Measurements from ENCODE around the gene PGAP3. TPM values are rescaled to one million over a fixed set of nuclear protein-coding genes. Genes with fewer than 3 reads are reported as not detected.

The PGAP3 gene
- polyA plus RNA-seq, 3 donors, result 8.3 to 19.3 (median 9.2) TPM

GRCh38 chr17:39697961-39698360 is 10.1 kb upstream of the PGAP3 start:
- Histone ChIP-seq H4K20me1 (ENCODE audit: insufficient read depth, low read length) (no peaks in the 10 kb centered on the region), H3K79me2 (ENCODE audit: insufficient read depth, low read length) (no peaks in the 10 kb centered on the region), H3K4me1 (ENCODE audit: control insufficient read depth in 1 of 2, insufficient read depth in 2 of 2, low read length in 2 of 2) (no peaks in the 10 kb centered on the region), H3K27ac (ENCODE audit: low read depth in 1 of 2, low read length in 2 of 2) (no peak overlapping the region), H3K4me3 (replicated peaks in 1 of 3; ENCODE audit: low read depth in 2 of 3, low read length in 3 of 3) (no peak overlapping the region), H3K9ac (ENCODE audit: insufficient read depth, low read length, poor library complexity, severe bottlenecking) (no peak overlapping the region), H3K9me3 (replicated peaks in 1 of 2; ENCODE audit: control insufficient read depth in 1 of 2, insufficient read depth in 1 of 2, low read length in 2 of 2) (peaks cover 0 to 19% of the 10 kb centered on the region in 2 donors), H3K4me2 (replicated peaks; ENCODE audit: extremely low read depth, low read length, poor library complexity, severe bottlenecking) (no peak overlapping the region), H3K36me3 (replicated peaks in 1 of 2; ENCODE audit: control insufficient read depth in 1 of 2, insufficient read depth in 2 of 2, low read length in 2 of 2) (no peaks in the 10 kb centered on the region), H2AFZ (ENCODE audit: insufficient read depth, low read depth, low read length, poor library complexity, severe bottlenecking) (no peak overlapping the region), H3K27me3 (ENCODE audit: control insufficient read depth in 2 of 2, insufficient read depth in 2 of 2, low read length in 2 of 2) (peaks cover 29 to 45% of the 10 kb centered on the region in 2 donors)
- no peak overlapping the region for H3K27ac Mint-ChIP-seq
- peaks cover 4% of the 10 kb centered on the region for H3K4me1 Mint-ChIP-seq
- peaks cover 3 to 7% of the 10 kb centered on the region in 2 donors for H3K36me3 Mint-ChIP-seq
- no peak for DNase-seq
- peaks cover 0 to 12% (median 5%) of the 10 kb centered on the region in 7 donors for H3K9me3 Mint-ChIP-seq
- WGBS (ENCODE audit: insufficient coverage), result no CpG with 5 or more reads among the region's 5 CpGs
- no peak overlapping the region for H3K4me3 Mint-ChIP-seq
- no peak for TF ChIP-seq CTCF (IDR thresholded peaks at IDR 0.05)
- peaks cover 40 to 53% (median 47%) of the 10 kb centered on the region in 3 donors for H3K27me3 Mint-ChIP-seq (ENCODE audit: low read depth in 3 of 3)
- intact Hi-C loops (cut with micrococcal nuclease), result no loop called here

GRCh38 chr17:39696731-39697130 is 8.9 kb upstream of the PGAP3 start:
- peaks cover 3 to 7% of the 10 kb centered on the region in 2 donors for H3K36me3 Mint-ChIP-seq
- no peak overlapping the region for H3K27ac Mint-ChIP-seq
- no peaks in the 10 kb centered on the region for H3K4me1 ChIP-seq (ENCODE audit: control insufficient read depth in 1 of 2, insufficient read depth in 2 of 2, low read length in 2 of 2)
- no peak overlapping the region for H3K9ac ChIP-seq (ENCODE audit: insufficient read depth, low read length, poor library complexity, severe bottlenecking)
- no peak overlapping the region for H2AFZ ChIP-seq (ENCODE audit: insufficient read depth, low read depth, low read length, poor library complexity, severe bottlenecking)
- H3K9me3 ChIP-seq (replicated peaks in 1 of 2; ENCODE audit: control insufficient read depth in 1 of 2, insufficient read depth in 1 of 2, low read length in 2 of 2), result peaks cover 0 to 18% of the 10 kb centered on the region in 2 donors
- DNase-seq, result no peak
- intact Hi-C loops (cut with micrococcal nuclease), result no loop called here
- H3K79me2 ChIP-seq (ENCODE audit: insufficient read depth, low read length), result no peaks in the 10 kb centered on the region
- no peak overlapping the region for H3K27ac ChIP-seq (ENCODE audit: low read depth in 1 of 2, low read length in 2 of 2)
- no peak for TF ChIP-seq CTCF (IDR thresholded peaks at IDR 0.05)
- H3K9me3 Mint-ChIP-seq, result peaks cover 0 to 11% (median 5%) of the 10 kb centered on the region in 7 donors
- H3K36me3 ChIP-seq (replicated peaks in 1 of 2; ENCODE audit: control insufficient read depth in 1 of 2, insufficient read depth in 2 of 2, low read length in 2 of 2), result no peaks in the 10 kb centered on the region
- no peak overlapping the region for H3K4me2 ChIP-seq (replicated peaks; ENCODE audit: extremely low read depth, low read length, poor library complexity, severe bottlenecking)
- no peak overlapping the region for H3K4me3 ChIP-seq (replicated peaks in 1 of 3; ENCODE audit: low read depth in 2 of 3, low read length in 3 of 3)
- peaks cover 34 to 48% (median 44%) of the 10 kb centered on the region in 3 donors for H3K27me3 Mint-ChIP-seq (ENCODE audit: low read depth in 3 of 3)
- WGBS (ENCODE audit: insufficient coverage), result 100% methylated on average over 1 of the region's 6 CpGs
- H3K4me1 Mint-ChIP-seq, result peaks cover 4% of the 10 kb centered on the region
- no peaks in the 10 kb centered on the region for H4K20me1 ChIP-seq (ENCODE audit: insufficient read depth, low read length)
- no peak overlapping the region for H3K4me3 Mint-ChIP-seq
- H3K27me3 ChIP-seq (ENCODE audit: control insufficient read depth in 2 of 2, insufficient read depth in 2 of 2, low read length in 2 of 2), result peaks cover 26 to 35% of the 10 kb centered on the region in 2 donors

Data from CD14-positive monocyte (primary cell).